Gastroesophageal sphincter (tissue), 4 donors: ENCODE measurements around the gene CEP250. TPM values are rescaled to one million over a fixed set of nuclear protein-coding genes. Genes with fewer than 3 reads are reported as not detected.

Experiments used
- ATAC-seq: fragments of 150-250 bp; one replicate; pipeline ENCODE4 v1.9.1; 2016; ENCODE audit warnings: mild to moderate bottlenecking, moderate library complexity
- H3K27ac ChIP-seq, 4 donors: fragments of 200-600 bp; sonication (generic) in 3 of 4; 1 replicate in 3 of 4; 2 replicates in 1 of 4; pipeline ENCODE4 v1.5.1; 2016 to 2019
- H3K27me3 ChIP-seq: fragments of 200-600 bp; sonication (generic); one replicate; pipeline ENCODE4 v1.5.1; 2019
- H3K36me3 ChIP-seq, 2 donors: fragments of 200-600 bp; sonication (generic); one replicate each; pipeline ENCODE4 v1.5.1; 2019; ENCODE audit warnings: control low read depth in 1 of 2
- H3K4me1 ChIP-seq, 3 donors: fragments of 200-600 bp; sonication (generic); 1 replicate in 2 of 3; 2 replicates in 1 of 3; pipeline ENCODE4 v1.5.1; 2016 to 2019; ENCODE audit warnings: control low read depth in 2 of 3
- H3K4me3 ChIP-seq, 2 donors: fragments of 200-600 bp; sonication (generic); one replicate each; pipeline ENCODE4 v1.5.1; 2019; ENCODE audit warnings: mild to moderate bottlenecking in 1 of 2, moderate library complexity in 1 of 2
- H3K9me3 ChIP-seq, 3 donors: fragments of 200-600 bp; sonication (generic); one replicate each; pipeline ENCODE4 v1.5.1; 2017 to 2019; ENCODE audit warnings: control low read depth in 2 of 3
- EP300 ChIP-seq: sonication (generic); formaldehyde crosslinking; IDR thresholded peaks from one replicate; pipeline ENCODE4 v1.6.1; 2017; ENCODE audit warnings: antibody characterized with exemption, mild to moderate bottlenecking
- POLR2A ChIP-seq, 2 donors: fragments of 450-650 bp; IDR thresholded peaks; one replicate each; pipeline ENCODE4 v1.6.1; 2017; ENCODE audit warnings: antibody characterized with exemption in 2 of 2, mild to moderate bottlenecking in 2 of 2, moderate library complexity in 1 of 2
- POLR2AphosphoS5 ChIP-seq: sonication (generic); formaldehyde crosslinking; IDR thresholded peaks from one replicate; pipeline ENCODE4 v1.6.1; 2017; ENCODE audit warnings: antibody characterized with exemption
- WGBS, 2 donors: methylation state at CpG; one replicate each; pipeline ENCODE4 v1.1.5; 2018; ENCODE audit warnings: low coverage in 1 of 2; 5-methylcytosine and 5-hydroxymethylcytosine counted together
- total RNA-seq, 4 donors: library from RNA; depleted of rRNA; stranded (reverse); fragments of >200 nt; gene quantifications; one replicate each; pipeline ENCODE4 v1.1.0, GENCODE V29; 2016
- TF ChIP-seq, protein P1 (sequence below), 4 experiments: fragments of 200-600 bp in 2 of 4; fragments of 450-650 bp in 2 of 4; sonication (generic) in 1 of 4; IDR thresholded peaks; one replicate each; pipeline ENCODE4 v1.5.1; 2017 to 2019; ENCODE audit warnings: antibody characterized with exemption in 4 of 4, mild to moderate bottlenecking in 2 of 4, moderate library complexity in 2 of 4

The CEP250 gene
- total RNA-seq, 4 donors from 2014 or later = 22.6 to 37.9 (median 30.9) TPM

DNA sequence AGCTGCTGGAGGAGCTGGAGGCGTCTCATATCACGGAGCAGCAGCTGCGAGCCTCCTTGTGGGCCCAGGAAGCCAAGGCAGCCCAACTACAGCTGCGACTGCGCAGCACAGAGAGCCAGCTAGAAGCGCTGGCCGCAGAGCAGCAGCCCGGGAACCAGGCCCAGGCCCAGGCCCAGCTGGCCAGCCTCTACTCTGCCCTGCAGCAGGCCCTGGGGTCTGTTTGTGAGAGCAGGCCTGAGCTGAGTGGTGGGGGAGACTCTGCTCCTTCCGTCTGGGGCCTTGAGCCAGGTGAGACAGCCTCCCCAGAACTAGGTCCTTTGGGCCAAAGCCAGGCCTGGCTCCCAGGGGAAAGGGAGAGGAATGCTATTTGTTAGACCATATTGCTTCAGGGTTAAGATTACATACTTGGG is 42.4 kb downstream of the CEP250 start:
- Histone ChIP-seq H3K36me3 (peaks cover 0 to 100% of the 10 kb centered on the region in 2 donors), H3K27me3 (no peaks in the 10 kb centered on the region), H3K27ac (peak overlapping the region in 3 of 4 donors; percentile 61 to 73 (median 71)), H3K4me3 (no peak overlapping the region), H3K4me1 (peaks cover 0 to 18% (median 0%) of the 10 kb centered on the region in 3 donors), H3K9me3 (no peaks in the 10 kb centered on the region)
- 30% methylated on average over 7 of the region's 9 CpGs; no CpG with 5 or more reads in 1 of the 2 donors for WGBS, 2 donors
- peak; percentile 92 for ATAC-seq
- TF ChIP-seq POLR2A (IDR thresholded peaks at IDR 0.05) (no peak), EP300 (no peak), POLR2AphosphoS5 (no peak)
- TF ChIP-seq, protein P1, sequence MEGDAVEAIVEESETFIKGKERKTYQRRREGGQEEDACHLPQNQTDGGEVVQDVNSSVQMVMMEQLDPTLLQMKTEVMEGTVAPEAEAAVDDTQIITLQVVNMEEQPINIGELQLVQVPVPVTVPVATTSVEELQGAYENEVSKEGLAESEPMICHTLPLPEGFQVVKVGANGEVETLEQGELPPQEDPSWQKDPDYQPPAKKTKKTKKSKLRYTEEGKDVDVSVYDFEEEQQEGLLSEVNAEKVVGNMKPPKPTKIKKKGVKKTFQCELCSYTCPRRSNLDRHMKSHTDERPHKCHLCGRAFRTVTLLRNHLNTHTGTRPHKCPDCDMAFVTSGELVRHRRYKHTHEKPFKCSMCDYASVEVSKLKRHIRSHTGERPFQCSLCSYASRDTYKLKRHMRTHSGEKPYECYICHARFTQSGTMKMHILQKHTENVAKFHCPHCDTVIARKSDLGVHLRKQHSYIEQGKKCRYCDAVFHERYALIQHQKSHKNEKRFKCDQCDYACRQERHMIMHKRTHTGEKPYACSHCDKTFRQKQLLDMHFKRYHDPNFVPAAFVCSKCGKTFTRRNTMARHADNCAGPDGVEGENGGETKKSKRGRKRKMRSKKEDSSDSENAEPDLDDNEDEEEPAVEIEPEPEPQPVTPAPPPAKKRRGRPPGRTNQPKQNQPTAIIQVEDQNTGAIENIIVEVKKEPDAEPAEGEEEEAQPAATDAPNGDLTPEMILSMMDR (IDR thresholded peaks at IDR 0.05) = peak in 1 of 4 experiments; percentile 32

DNA sequence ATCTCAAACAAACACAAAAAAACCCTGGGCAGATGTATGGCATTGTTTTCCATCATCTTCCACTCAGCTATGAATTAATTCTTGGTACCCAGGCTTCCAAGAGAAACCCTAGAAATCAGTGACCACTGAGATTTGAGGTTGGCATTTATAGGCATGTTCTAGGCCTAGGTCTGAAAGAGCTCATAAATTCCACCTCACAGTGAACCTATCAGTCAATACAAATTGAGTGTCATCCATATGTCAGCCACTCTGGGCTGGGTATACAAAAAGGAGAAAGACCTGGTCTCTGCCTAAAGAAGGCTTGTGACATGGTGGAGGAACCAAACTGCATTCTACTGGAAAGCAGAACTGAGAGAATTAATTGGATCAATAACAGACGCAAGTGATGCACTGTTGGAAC is 43.9 kb downstream of the CEP250 start:
- Histone ChIP-seq H3K4me3 (no peak overlapping the region), H3K27ac (no peak overlapping the region), H3K4me1 (peaks cover 0 to 28% (median 0%) of the 10 kb centered on the region in 3 donors), H3K27me3 (no peaks in the 10 kb centered on the region), H3K9me3 (no peaks in the 10 kb centered on the region), H3K36me3 (peaks cover 0 to 100% of the 10 kb centered on the region in 2 donors)
- ATAC-seq = no peak
- 80% methylated on average over 1 of the region's 1 CpG for WGBS, 2 donors
- TF ChIP-seq EP300 = no peak
- no peak for TF ChIP-seq POLR2A (IDR thresholded peaks at IDR 0.05)
- no peak for TF ChIP-seq POLR2AphosphoS5
- TF ChIP-seq, protein P1 (IDR thresholded peaks at IDR 0.05) = no peak

DNA sequence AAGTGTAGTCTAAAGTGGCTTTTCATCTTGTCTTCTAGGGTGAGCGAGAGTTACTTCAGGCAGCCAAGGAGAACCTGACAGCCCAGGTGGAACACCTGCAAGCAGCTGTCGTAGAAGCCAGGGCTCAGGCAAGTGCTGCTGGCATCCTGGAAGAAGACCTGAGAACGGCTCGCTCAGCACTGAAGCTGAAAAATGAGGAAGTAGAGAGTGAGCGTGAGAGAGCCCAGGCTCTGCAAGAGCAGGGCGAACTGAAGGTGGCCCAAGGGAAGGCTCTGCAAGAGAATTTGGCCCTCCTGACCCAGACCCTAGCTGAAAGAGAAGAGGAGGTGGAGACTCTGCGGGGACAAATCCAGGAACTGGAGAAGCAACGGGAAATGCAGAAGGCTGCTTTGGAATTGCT is 47.0 kb downstream of the CEP250 start:
- no peaks in the 10 kb centered on the region for H3K9me3 ChIP-seq
- no peak overlapping the region for H3K27ac ChIP-seq
- H3K4me1 ChIP-seq = peaks cover 0 to 24% (median 0%) of the 10 kb centered on the region in 3 donors
- no peak for ATAC-seq
- WGBS, 2 donors = 77 to 79% methylated on average over 6 to 8 of the region's 8 CpGs
- H3K36me3 ChIP-seq = peaks cover 0 to 100% of the 10 kb centered on the region in 2 donors
- H3K27me3 ChIP-seq = no peaks in the 10 kb centered on the region
- no peak overlapping the region for H3K4me3 ChIP-seq
- no peak for TF ChIP-seq POLR2AphosphoS5

DNA sequence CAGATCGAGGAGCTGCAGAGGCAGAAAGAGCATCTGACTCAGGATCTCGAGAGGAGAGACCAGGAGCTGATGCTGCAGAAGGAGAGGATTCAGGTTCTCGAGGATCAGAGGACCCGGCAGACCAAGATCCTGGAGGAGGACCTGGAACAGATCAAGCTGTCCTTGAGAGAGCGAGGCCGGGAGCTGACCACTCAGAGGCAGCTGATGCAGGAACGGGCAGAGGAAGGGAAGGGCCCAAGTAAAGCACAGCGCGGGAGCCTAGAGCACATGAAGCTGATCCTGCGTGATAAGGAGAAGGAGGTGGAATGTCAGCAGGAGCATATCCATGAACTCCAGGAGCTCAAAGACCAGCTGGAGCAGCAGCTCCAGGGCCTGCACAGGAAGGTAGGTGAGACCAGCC is 47.9 kb downstream of the CEP250 start:
- WGBS, 2 donors = 91% methylated on average over 4 of the region's 10 CpGs; no CpG with 5 or more reads in 1 of the 2 donors
- Histone ChIP-seq H3K27me3 (no peaks in the 10 kb centered on the region), H3K36me3 (peaks cover 0 to 100% of the 10 kb centered on the region in 2 donors), H3K9me3 (no peaks in the 10 kb centered on the region), H3K27ac (no peak overlapping the region), H3K4me1 (peaks cover 0 to 16% (median 0%) of the 10 kb centered on the region in 3 donors), H3K4me3 (no peak overlapping the region)
- no peak for ATAC-seq
- no peak for TF ChIP-seq POLR2AphosphoS5
- no peak for TF ChIP-seq EP300
- TF ChIP-seq, protein P1 (IDR thresholded peaks at IDR 0.05) = no peak
- no peak for TF ChIP-seq POLR2A (IDR thresholded peaks at IDR 0.05)

DNA sequence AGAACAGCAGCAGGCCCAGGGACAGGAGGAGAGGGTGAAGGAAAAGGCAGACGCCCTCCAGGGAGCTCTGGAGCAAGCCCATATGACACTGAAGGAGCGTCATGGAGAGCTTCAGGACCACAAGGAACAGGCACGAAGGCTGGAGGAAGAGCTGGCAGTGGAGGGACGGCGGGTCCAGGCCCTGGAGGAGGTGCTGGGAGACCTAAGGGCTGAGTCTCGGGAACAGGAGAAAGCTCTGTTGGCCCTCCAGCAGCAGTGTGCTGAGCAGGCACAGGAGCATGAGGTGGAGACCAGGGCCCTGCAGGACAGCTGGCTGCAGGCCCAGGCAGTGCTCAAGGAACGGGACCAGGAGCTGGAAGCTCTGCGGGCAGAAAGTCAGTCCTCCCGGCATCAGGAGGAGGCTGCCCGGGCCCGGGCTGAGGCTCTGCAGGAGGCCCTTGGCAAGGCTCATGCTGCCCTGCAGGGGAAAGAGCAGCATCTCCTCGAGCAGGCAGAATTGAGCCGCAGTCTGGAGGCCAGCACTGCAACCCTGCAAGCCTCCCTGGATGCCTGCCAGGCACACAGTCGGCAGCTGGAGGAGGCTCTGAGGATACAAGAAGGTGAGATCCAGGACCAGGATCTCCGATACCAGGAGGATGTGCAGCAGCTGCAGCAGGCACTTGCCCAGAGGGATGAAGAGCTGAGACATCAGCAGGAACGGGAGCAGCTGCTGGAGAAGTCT is 48.6 kb downstream of the CEP250 start:
- H3K27ac ChIP-seq = no peak overlapping the region
- peaks cover 0 to 100% of the 10 kb centered on the region in 2 donors for H3K36me3 ChIP-seq
- WGBS, 2 donors = 58 to 69% methylated on average over 5 to 6 of the region's 16 CpGs
- no peak overlapping the region for H3K4me3 ChIP-seq
- H3K27me3 ChIP-seq = no peaks in the 10 kb centered on the region
- no peak for ATAC-seq
- H3K4me1 ChIP-seq = peaks cover 0 to 16% (median 0%) of the 10 kb centered on the region in 3 donors
- no peaks in the 10 kb centered on the region for H3K9me3 ChIP-seq
- TF ChIP-seq POLR2A (IDR thresholded peaks at IDR 0.05) (no peak), EP300 (no peak), POLR2AphosphoS5 (no peak)
- TF ChIP-seq, protein P1 (IDR thresholded peaks at IDR 0.05) = no peak
